HG03442 (cell line): ENCODE measurements around the gene CARM1.
"Not testable (repeated sequence)": the region's sequence is repeated elsewhere in the genome, so short reads cannot be mapped to it uniquely, and the experiment has no call there.

Experiments used
- ATAC-seq: cut with Tn5 transposase; IDR thresholded peaks from one replicate; pipeline ENCODE4 v1.9.1; 2021; ENCODE audit warnings: mild to moderate bottlenecking, moderate library complexity; ENCODE audit not compliant: unreplicated experiment

Gene CARM1

DNA sequence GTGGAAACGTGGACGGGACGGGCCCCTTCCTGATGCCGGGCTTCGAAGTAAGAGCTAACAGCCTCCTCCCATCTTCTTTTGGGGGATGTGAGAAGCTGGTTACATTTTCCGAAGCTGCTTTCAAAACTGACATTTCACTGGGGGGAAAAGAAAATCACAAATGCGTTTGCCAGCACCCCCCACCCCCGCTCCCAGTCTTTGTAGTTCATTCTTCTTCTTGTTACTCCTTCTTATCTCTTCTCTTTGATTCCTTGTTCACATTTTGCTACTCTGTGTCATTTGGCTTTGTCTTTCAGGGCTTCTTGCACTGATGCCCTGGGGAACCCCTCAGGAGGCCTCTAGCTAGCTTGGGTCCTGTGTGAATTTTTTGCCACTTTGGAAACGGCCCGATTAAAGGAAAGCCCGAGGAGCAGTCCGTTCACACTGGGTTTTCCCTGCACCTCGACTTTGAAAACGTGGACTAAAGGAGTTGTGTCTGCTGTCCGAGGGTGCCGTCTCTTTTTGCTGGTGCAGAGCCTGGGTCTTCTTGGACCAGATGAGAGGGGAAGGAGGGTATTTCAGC is 1.3 kb downstream of the CARM1 start:
- ATAC-seq: no peak

GRCh38 chr19:10874024-10874423 is 2.7 kb downstream of the CARM1 start:
- no peak for ATAC-seq

DNA sequence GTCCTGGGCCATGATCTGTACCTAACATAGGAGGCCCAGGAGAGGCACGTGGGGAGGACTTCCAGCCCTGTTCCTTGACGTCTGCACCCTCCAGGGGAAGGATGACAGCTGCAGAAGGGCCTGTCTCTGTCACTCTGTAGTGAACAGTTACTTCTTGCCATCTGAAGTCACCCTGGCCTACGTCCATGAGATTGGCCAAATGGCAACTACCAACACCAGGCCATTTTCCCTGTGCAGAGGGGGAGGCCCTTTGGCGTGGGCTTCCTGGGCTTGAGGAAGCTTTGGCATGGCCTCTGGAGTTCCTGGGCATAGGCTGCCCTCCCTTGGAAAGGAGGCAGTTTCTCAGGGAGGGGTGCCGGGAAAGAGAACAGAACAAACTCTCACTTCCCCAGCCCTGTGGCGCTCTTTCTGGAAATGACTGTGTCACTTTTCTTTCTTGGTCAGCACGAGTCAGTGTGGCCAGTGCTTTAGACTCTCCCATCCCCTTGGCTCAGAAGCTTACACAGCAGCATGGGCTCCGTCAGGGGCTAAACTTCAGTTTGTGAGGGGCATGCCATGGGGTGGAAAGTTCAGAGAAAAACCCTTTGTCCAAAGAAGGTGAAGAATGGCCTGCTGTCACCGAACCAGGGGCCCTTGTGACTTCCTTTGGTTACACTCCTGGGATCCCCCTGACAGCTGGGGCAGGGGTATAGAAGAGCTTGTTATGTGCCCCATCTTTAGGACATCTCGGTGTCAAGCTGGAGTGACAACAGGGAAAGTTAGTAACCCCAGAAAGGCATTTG is 5.3 kb downstream of the CARM1 start:
- ATAC-seq: no peak

- ATAC-seq: not testable (repeated sequence)
Observed at GRCh38 chr19:10877608-10878007, 6.3 kb downstream of the CARM1 start.

- no peak for ATAC-seq
Observed at GRCh38 chr19:10878253-10878652, 6.9 kb downstream of the CARM1 start.

GRCh38 chr19:10881403-10882107 is 10.2 kb downstream of the CARM1 start:
- no peak for ATAC-seq

DNA sequence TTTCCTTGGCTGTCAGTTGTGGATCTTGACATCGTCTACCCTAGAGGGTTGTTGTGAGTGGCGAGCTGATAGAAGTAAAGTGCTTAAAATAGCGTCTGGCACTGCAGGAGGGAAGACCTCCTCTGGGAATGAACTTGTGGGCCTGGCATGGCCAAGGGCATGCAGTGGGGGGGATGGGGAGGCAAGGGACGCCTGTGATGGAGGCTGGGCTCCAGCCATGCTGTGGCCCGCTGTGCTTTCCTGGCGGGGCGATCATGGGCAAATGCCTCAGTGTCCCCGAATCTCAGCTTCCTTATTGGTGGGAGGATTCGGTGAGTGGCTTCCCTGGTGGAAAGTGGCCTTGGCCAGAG is 10.7 kb downstream of the CARM1 start:
- ATAC-seq: no peak

GRCh38 chr19:10884274-10884673 is 12.9 kb downstream of the CARM1 start:
- no peak for ATAC-seq

GRCh38 chr19:10885201-10886169 is 14.1 kb downstream of the CARM1 start:
- ATAC-seq: no peak

GRCh38 chr19:10887616-10888367 is 16.4 kb downstream of the CARM1 start:
- ATAC-seq: no peak

DNA sequence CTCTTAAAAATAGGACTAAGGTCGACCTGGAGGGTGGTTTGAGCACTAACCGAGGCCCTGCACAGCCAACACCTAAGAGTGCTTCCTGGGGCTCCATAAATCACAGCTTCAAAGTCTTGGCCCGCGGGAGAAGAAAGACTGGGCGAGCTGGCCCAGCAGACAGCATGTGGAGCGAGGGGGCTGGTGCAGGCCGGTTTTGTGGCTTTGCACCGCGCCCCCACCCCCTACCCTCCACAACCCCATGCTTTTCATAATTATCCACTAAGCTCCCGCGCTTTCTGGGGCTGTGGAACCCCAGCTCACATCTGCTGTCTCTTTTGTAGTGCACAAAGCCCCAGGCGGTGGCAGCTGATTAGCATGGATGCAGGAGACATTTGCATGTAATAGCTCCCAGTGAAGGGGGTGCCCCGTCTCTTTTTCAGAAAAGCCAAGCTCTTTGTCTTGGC is 17.1 kb downstream of the CARM1 start:
- no peak for ATAC-seq

DNA sequence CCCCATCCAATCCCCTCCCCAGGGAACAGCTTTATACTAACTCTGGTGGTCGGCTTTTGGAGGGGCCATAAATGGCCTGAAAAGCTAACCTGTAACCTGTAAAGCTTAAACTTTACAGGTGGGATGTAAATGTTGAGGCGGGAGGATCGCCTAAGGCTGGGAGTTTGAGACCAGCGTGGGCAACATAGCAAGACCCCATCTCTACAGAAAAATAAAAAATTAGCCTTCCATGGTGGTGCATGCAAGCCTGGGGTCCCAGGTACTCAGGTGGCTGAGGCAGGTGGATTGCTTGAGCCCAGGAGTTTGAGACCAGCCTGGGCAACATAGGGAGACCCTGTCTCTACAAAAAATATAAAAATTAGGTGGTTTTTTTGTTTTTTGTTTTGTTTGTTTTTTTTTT is 18.5 kb downstream of the CARM1 start:
- ATAC-seq: no peak

DNA sequence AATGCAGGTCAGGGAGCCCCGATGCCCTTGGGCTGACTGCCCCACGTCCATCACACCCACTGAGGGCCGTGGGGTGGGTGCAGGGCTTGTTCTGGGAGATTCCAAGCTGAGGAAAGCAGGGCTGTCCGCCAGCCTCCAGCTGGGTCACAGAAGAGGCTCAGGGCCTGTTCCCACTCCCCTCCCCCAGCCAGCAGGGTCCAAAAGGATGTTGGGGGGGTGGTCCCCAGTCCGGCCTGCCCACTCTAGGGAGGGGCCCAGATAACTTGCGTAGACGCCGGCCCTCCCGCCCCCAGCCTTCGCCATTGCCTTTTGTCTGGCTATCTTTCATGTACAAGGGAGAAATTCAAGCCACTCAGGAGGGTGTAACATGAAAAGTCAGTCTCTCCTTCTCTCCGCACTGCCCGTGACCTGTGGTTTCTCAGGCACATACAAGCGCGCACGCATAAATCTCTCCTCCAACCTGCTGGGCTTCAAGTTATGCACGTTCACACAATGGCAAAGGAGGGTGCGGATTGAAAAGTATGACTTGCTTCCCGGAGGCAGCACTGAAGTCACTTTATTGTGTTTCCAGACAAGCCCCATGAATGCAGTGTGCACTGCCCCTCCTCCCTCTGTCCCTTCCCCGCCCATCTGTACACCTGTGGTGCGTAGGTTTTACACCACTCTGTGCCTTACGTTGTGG is 20.2 kb downstream of the CARM1 start:
- ATAC-seq: no peak

DNA sequence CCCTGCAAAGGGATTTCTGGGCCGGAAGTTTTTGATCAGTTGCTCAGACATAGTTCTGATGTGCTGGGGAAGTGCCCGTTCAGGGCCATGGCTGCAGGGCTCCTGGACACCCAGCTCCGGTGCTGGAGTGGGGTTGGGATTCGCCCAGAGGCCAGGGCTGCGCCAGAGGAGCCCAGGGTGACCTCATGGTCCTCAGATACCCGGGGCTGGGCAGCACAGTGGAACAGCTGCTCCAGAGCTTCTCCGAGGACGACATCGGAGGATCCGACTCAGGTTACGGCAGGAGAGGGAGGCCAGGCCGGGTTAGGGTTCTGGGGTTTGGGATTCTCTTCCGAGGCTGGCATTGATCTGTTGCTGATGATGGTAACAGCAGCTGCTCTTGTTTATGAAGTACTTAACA is 20.9 kb downstream of the CARM1 start:
- no peak for ATAC-seq

DNA sequence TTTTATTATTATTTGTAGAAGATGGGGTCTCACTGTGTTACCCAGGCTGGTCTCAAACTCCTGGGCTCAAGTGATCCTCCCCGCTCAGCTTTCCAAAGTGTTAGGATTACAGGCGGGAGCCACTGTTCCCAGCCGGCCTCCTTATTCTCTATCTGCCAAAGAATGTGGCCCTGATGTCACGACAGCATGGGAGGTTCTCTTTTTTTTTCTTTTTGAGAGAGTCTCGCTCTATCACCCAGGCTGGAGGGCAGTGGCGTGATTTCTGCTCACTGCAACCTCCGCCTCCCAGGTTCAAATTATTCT is 23.5 kb downstream of the CARM1 start:
- no peak for ATAC-seq

DNA sequence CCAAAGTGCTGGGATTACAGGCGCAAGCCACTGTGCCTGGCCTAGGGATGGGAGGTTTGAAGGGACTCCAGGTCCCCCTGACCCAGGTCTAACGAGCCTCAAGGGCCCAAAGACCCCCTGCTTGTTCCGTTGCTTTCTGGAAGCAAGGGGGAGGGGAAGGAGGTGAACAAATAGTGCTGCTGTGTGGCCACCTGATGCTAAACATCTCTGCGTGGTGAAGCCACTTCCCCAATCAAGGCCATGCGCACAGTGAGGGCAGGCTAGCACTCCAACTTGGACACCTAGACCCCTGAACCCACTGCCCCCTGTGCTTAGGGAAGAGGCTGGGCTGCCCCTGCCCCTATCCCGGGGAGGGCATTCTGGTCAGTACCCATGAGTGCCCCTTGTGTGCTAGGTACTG is 24.0 kb downstream of the CARM1 start:
- ATAC-seq: no peak

GRCh38 chr19:10895920-10896319 is 24.6 kb downstream of the CARM1 start:
- no peak for ATAC-seq

DNA sequence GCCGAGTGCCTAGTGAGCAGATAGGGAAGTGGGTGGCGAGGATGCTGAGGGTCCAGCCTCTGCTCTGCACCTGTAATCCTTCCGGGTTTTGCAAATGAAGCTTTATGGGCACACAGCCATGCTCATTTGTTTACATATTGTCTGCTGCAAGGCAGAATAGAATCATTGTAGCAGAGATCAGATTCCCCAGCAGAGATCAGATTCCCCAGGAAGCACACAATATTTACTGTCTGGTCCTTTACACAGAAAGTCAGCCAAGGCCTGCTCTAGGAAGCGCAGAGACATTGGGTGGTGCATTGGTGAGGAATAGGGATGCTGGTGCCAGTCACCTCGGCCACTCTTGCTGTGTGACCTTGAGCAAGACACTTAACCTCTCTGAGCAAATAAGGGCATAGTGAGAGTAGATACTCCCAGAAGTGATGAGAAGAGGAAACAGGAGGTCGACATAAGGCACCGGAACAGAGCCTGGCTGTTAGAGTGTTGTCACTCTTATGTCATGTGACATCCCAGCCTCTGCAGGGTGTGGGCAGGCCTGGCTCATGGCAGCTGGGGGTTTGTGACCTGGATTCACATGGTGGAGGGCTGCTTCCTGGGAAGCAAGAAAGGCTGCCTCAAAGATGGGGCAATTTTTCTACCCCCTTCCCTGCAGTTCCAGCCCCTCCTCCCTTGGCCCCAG is 25.6 kb downstream of the CARM1 start:
- no peak for ATAC-seq

DNA sequence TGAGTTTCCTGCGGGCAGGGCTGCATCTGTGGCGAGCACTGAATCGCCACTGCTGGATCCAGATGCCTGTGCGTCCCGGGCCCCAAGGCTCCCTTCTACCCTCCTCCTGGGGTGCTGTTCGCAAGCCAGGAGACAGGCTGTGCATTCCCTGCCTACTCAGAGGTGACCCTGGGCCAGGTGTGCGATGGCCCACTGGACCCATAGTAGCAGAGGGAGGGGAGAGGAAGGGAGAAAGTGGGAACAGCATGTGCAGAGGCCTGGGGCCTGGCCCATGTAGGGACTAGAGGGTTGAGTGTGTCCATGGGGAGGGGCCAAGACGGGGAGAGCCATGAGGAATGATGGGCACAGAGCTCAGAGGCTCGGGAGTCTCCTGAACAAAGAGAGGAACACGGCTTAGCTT is 27.3 kb downstream of the CARM1 start:
- ATAC-seq: no peak
